Measurements from ENCODE around the gene SCG3. TPM values are rescaled to one million over a fixed set of nuclear protein-coding genes. Genes with fewer than 3 reads are reported as not detected.
"Not testable (repeated sequence)": the region's sequence is repeated elsewhere in the genome, so short reads cannot be mapped to it uniquely, and the experiment has no call there.

SCG3 gene
- total RNA-seq, 4 donors from 2014 or later: 0.41 TPM; not detected in 3

DNA sequence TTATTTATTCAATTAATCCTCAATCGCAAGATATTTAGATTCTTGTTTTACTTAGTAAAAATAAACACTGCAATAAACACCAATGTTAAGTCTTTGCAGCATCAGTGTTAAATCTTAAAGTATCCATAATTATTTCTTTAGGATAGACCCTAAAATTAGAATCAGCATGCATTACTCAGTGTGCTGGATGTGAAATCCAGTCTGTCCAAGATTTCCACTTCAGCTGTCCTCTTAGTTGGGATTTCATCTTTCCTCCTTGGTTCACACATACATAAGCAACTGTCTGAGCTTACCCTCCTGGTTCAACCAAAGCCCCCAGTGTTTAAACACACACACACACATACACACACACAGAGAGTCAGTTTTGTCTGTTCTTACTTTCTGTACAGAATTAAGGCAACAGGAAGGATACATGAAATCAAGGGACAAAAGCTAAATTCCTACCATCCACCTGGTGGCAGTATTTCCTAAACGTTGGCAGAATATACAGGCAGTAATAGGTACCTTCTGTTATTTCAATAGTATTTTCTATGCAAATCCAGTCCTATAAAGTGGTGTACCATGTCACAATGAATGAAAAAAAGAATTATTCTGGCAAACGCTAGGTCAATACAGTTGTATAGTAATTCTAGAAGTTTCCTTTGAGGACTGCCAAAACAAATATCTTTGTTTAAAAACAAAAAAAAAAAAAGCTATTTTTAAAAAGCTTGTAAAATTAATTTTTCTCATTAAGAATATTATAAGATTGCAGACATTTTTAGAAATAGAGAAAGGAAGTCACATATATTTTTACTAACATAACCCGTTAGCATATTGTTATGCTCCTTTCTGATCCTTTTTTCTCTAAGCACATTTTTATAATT is 31.4 kb upstream of the SCG3 start:
- no peak overlapping the region for H3K4me3 ChIP-seq
- no peaks in the 10 kb centered on the region for H3K27me3 ChIP-seq
- H3K4me1 ChIP-seq: no peaks in the 10 kb centered on the region
- H3K27ac ChIP-seq: no peak overlapping the region
- no peak for TF ChIP-seq POLR2A (IDR thresholded peaks at IDR 0.05)
- TF ChIP-seq, protein P1, sequence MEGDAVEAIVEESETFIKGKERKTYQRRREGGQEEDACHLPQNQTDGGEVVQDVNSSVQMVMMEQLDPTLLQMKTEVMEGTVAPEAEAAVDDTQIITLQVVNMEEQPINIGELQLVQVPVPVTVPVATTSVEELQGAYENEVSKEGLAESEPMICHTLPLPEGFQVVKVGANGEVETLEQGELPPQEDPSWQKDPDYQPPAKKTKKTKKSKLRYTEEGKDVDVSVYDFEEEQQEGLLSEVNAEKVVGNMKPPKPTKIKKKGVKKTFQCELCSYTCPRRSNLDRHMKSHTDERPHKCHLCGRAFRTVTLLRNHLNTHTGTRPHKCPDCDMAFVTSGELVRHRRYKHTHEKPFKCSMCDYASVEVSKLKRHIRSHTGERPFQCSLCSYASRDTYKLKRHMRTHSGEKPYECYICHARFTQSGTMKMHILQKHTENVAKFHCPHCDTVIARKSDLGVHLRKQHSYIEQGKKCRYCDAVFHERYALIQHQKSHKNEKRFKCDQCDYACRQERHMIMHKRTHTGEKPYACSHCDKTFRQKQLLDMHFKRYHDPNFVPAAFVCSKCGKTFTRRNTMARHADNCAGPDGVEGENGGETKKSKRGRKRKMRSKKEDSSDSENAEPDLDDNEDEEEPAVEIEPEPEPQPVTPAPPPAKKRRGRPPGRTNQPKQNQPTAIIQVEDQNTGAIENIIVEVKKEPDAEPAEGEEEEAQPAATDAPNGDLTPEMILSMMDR (IDR thresholded peaks at IDR 0.05): peak; percentile 75 to 90 (median 82)
- intact Hi-C loops (cut with DNase I; ENCODE audit: low total_unique reads): loop anchor here (5.0 kb wide), 1 partner anchor 127 kb away; no protein-coding TSS in a partner anchor
- peak in 1 of 2 donors; percentile 61 for DNase-seq
- no peaks in the 10 kb centered on the region for H3K9me3 ChIP-seq
- H3K36me3 ChIP-seq: no peaks in the 10 kb centered on the region

DNA sequence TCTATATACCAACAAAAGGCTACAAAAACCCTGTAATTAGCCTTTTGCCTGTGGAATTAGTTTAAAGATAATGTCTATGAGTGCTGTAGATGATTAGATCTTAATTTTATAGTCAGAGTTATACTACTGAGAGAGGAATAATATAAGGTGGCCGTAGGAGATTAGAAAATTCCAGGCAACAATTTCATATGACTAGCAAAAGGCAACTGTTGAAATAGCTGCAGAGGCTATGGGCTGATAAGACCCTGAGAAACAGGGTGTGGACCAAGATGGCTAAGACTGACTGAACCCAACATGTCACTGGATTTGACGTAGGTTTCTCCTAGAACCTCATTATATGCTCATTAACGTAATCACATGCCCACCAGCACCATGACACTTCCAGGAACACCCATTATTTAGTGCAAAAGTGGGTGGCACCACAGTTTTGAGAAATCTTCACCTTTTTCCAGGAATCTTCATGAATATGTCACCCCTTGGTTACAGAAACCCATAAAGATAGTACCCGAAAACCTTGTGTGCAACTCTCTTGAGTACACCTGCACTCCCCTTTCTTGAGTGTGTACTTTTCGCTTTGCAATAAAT is 29.1 kb upstream of the SCG3 start:
- intact Hi-C loops (cut with DNase I; ENCODE audit: low total_unique reads): no loop called here

DNA sequence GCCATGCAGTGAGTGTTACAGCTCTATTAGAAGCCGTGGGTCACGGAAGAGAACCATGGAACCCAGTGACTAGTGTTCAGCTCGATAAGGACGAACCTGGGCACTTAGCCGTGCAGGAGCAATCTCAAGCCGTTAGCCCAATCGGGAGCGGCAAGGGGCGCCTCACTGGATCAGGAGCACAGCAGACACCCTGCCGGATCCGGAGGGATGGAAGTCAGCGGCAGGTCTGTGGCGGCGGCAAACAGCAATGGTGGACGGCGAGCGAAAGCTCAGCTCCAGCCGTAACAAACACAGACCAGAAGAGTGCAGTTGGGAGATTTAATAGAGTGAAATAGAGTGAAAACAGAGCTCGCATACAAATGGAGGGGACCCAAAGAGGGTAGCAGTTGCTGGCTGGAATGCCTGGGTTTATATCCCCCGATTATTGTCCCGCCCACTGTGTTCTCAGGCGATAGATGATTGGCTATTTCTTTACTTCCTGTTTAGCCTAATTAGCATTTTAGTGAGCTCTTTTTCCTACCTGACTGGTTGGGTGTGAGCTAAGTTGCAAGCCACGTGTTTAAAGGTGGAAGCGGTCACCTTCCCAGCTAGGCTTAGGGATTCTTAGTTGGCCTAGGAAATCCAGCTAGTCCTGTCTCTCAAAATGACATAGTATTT is 25.8 kb upstream of the SCG3 start:
- H3K36me3 ChIP-seq; intact Hi-C loops (cut with DNase I; ENCODE audit: low total_unique reads); H3K4me1 ChIP-seq; H3K27me3 ChIP-seq; H3K27ac ChIP-seq; H3K4me3 ChIP-seq; DNase-seq; H3K9me3 ChIP-seq: not testable (repeated sequence)

More for the DNA sequence above, 29.1 kb upstream of the SCG3 start:
- no peak overlapping the region for H3K27ac ChIP-seq
- no peak overlapping the region for H3K4me3 ChIP-seq
- TF ChIP-seq, protein P1 (IDR thresholded peaks at IDR 0.05): no peak
- no peaks in the 10 kb centered on the region for H3K36me3 ChIP-seq
- no peak for DNase-seq
- H3K9me3 ChIP-seq: no peaks in the 10 kb centered on the region
- H3K27me3 ChIP-seq: no peaks in the 10 kb centered on the region
- H3K4me1 ChIP-seq: no peaks in the 10 kb centered on the region

DNA sequence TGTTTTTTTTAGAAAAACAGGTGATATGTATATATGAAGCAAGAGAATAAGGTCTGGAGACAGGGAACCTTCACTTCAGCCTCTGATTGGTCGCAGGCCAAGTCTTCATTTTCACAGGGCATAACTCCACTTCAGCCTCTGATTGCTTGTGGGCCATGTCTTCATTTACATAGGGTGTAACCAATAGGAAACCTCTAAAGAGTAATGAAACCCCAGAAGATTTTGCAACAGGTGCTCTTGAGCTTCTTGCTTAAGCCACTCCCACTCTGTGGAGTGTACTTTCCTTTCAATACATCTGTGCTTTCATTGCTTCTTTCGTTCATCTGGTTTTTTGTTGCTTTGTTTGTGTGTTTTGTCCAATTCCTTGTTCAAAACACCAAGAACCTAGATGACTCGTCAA is 22.6 kb upstream of the SCG3 start:
- Histone ChIP-seq H3K4me3 (no peak overlapping the region), H3K27ac (no peak overlapping the region), H3K36me3 (no peaks in the 10 kb centered on the region), H3K9me3 (no peaks in the 10 kb centered on the region), H3K4me1 (no peaks in the 10 kb centered on the region), H3K27me3 (no peaks in the 10 kb centered on the region)
- DNase-seq: no peak
- TF ChIP-seq, protein P1 (IDR thresholded peaks at IDR 0.05): no peak
- TF ChIP-seq POLR2A (IDR thresholded peaks at IDR 0.05): no peak
- intact Hi-C loops (cut with DNase I; ENCODE audit: low total_unique reads): no loop called here

DNA sequence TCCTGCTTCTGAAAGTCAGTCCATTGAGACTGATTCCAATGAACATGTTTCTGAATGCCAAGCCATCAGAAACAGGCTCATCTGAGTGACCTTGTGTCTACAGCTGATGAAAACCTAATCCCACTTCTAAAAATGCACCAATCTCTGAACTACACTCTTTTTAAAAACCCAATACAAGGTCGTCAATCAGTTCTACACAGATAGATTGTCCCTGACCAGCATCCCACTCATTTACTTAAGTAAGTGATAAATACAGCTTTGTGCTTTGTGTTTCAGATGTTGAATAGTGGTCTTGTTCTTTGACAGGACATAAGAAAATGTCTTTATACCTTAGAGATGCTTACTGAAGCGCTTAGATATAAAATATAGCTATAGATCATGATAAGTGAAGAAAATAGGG is 20.2 kb upstream of the SCG3 start:
- H3K4me3 ChIP-seq: no peak overlapping the region
- DNase-seq: no peak
- H3K9me3 ChIP-seq: no peaks in the 10 kb centered on the region
- intact Hi-C loops (cut with DNase I; ENCODE audit: low total_unique reads): no loop called here
- no peaks in the 10 kb centered on the region for H3K36me3 ChIP-seq
- TF ChIP-seq POLR2A (IDR thresholded peaks at IDR 0.05): no peak
- TF ChIP-seq, protein P1 (IDR thresholded peaks at IDR 0.05): no peak
- H3K4me1 ChIP-seq: no peaks in the 10 kb centered on the region
- no peaks in the 10 kb centered on the region for H3K27me3 ChIP-seq
- no peak overlapping the region for H3K27ac ChIP-seq
